SU-DHL-6 (cell line): ENCODE data around the gene UBASH3A.
"Not testable (repeated sequence)": the region's sequence is repeated elsewhere in the genome, so short reads cannot be mapped to it uniquely, and the experiment has no call there.

ENCODE experiments used
- EZH2phosphoT487 ChIP-seq: fragments of 200-600 bp; sonication (generic), shearing (Covaris generic); conservative IDR thresholded peaks from 2 replicates; pipeline ENCODE4 v1.6.1; 2018; ENCODE audit warnings: mild to moderate bottlenecking, antibody characterized with exemption, low read length, moderate library complexity, mixed read lengths
- TF ChIP-seq, protein P1 (sequence below): fragments of 200-600 bp; sonication (generic); IDR thresholded peaks from one replicate; pipeline ENCODE4 v1.5.1; 2017; ENCODE audit warnings: antibody characterized with exemption, mild to moderate bottlenecking, low read length, moderate library complexity; ENCODE audit not compliant: insufficient read depth, poor library complexity, severe bottlenecking

DNA sequence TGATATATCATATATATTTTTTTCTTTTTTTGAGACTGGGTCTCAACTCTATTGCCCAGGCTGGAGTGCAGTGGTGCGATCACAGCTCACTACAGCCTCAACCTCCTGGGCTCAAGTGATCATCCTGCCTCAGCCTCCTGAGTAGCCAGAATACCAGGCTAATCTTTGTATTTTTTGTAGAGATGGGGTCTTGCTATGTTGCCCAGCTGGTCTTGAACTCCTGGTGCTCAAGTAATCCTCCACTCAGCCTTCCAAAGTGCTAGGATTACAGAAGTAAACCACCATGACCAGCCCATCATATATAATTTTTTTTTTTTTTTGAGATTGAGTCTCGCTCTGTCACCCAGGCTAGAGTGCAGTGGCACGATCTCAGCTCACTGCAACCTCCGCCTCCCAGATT lies 66.0 kb downstream of the UBASH3A start:
- TF ChIP-seq, protein P1, sequence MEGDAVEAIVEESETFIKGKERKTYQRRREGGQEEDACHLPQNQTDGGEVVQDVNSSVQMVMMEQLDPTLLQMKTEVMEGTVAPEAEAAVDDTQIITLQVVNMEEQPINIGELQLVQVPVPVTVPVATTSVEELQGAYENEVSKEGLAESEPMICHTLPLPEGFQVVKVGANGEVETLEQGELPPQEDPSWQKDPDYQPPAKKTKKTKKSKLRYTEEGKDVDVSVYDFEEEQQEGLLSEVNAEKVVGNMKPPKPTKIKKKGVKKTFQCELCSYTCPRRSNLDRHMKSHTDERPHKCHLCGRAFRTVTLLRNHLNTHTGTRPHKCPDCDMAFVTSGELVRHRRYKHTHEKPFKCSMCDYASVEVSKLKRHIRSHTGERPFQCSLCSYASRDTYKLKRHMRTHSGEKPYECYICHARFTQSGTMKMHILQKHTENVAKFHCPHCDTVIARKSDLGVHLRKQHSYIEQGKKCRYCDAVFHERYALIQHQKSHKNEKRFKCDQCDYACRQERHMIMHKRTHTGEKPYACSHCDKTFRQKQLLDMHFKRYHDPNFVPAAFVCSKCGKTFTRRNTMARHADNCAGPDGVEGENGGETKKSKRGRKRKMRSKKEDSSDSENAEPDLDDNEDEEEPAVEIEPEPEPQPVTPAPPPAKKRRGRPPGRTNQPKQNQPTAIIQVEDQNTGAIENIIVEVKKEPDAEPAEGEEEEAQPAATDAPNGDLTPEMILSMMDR: not testable (repeated sequence)
- TF ChIP-seq EZH2phosphoT487: not testable (repeated sequence)
